K562 (cell line): ENCODE data around the gene RASAL3. TPM values are rescaled to one million over a fixed set of nuclear protein-coding genes. Genes with fewer than 3 reads are reported as not detected.
A peak's percentile ranks its signal among the peaks of the same experiment; 100 is the strongest.

Experiments used
- ARID3B ChIP-seq: fragments of 250-450 bp; sonication (Bioruptor Pico); IDR thresholded peaks from 2 replicates; pipeline ENCODE4 v1.4.0; 2020; ENCODE audit warnings: borderline replicate concordance
- BRD9 ChIP-seq: fragments of 450-650 bp; IDR thresholded peaks from 2 replicates; pipeline ENCODE4 v1.6.1; 2018; ENCODE audit warnings: low read depth; ENCODE audit not compliant: partially characterized antibody
- CREM ChIP-seq: IDR thresholded peaks from 2 replicates; pipeline ENCODE4 v1.6.1; 2014; ENCODE audit warnings: antibody characterized with exemption, low read depth
- DPF2 ChIP-seq: fragments of 450-650 bp; IDR thresholded peaks from 2 replicates; pipeline ENCODE4 v1.6.1; 2016
- ETV5 ChIP-seq: sonication (generic); formaldehyde crosslinking; IDR thresholded peaks from 2 replicates; pipeline ENCODE4 v1.4.0; 2020; ENCODE audit warnings: low read depth, mild to moderate bottlenecking, missing genetic modification reagents
- FUS ChIP-seq: fragments of 200-400 bp; formaldehyde crosslinking; optimal IDR thresholded peaks from 2 replicates; pipeline ENCODE3; 2017; ENCODE audit warnings: low read depth, low read length
- KDM2B ChIP-seq: fragments of 250-450 bp; sonication (Bioruptor Pico); IDR thresholded peaks from 2 replicates; pipeline ENCODE4 v1.8.0; 2021; ENCODE audit warnings: mild to moderate bottlenecking, moderate library complexity
- L3MBTL2 ChIP-seq: fragments of 450-650 bp; IDR thresholded peaks from 2 replicates; pipeline ENCODE4 v1.6.1; 2016; ENCODE audit warnings: mild to moderate bottlenecking, moderate library complexity
- MYNN ChIP-seq, 2 experiments: sonication (generic); formaldehyde crosslinking in 1 of 2; IDR thresholded peaks; 2 replicates each; pipeline versions ENCODE4 v1.5.0 to v1.6.1; 2016 to 2020; ENCODE audit warnings: antibody characterized with exemption in 1 of 2, missing genetic modification reagents in 1 of 2
- NBN ChIP-seq: fragments of 450-650 bp; IDR thresholded peaks from 2 replicates; pipeline ENCODE4 v1.6.1; 2016; ENCODE audit warnings: low read depth, mild to moderate bottlenecking
- NCOA6 ChIP-seq: fragments of 450-650 bp; IDR thresholded peaks from 2 replicates; pipeline ENCODE4 v1.6.1; 2017; ENCODE audit warnings: mild to moderate bottlenecking
- NFIC ChIP-seq: fragments of 450-650 bp; IDR thresholded peaks from 2 replicates; pipeline ENCODE4 v1.6.1; 2017; ENCODE audit warnings: mild to moderate bottlenecking, inconsistent platforms
- OTX1 ChIP-seq: fragments of 450-650 bp; formaldehyde crosslinking; IDR thresholded peaks from 2 replicates; pipeline ENCODE4 v1.4.0; 2022; ENCODE audit warnings: mild to moderate bottlenecking
- POLR2A ChIP-seq: fragments of 450-650 bp; conservative IDR thresholded peaks from 2 replicates; pipeline ENCODE4 v1.6.1; 2016
- POLR2B ChIP-seq: fragments of 450-650 bp; IDR thresholded peaks from 2 replicates; pipeline ENCODE4 v1.6.1; 2018; ENCODE audit warnings: low read depth; ENCODE audit not compliant: partially characterized antibody
- RAD21 ChIP-seq, 2 experiments: fragments of 250-450 bp in 1 of 2; fragments of 450-650 bp in 1 of 2; sonication (Bioruptor Pico) in 1 of 2; formaldehyde crosslinking in 1 of 2; IDR thresholded peaks in 1 of 2; conservative IDR thresholded peaks in 1 of 2; 2 replicates each; pipeline versions ENCODE4 v1.4.0 to v1.8.0; 2020 to 2022; ENCODE audit warnings: mild to moderate bottlenecking in 2 of 2, moderate library complexity in 1 of 2
- SIN3A ChIP-seq, 2 experiments: fragments of 150-350 bp in 1 of 2; IDR thresholded peaks; 2 replicates each; pipeline ENCODE4 v1.6.1; 2011 to 2016; ENCODE audit warnings: borderline replicate concordance in 2 of 2, low read depth in 2 of 2, low read length in 2 of 2, mild to moderate bottlenecking in 2 of 2, moderate library complexity in 2 of 2; ENCODE audit not compliant: control insufficient read depth in 1 of 2
- SMAD3 ChIP-seq: fragments of 450-650 bp; formaldehyde crosslinking; conservative IDR thresholded peaks from 2 replicates; pipeline ENCODE4 v1.4.0; 2020; ENCODE audit warnings: mild to moderate bottlenecking
- SMARCA4 ChIP-seq: fragments of 450-650 bp; IDR thresholded peaks from 2 replicates; pipeline ENCODE4 v1.6.1; 2016
- SMC3 ChIP-seq: conservative IDR thresholded peaks from 2 replicates; pipeline ENCODE4 v1.6.1; 2011; ENCODE audit warnings: low read depth, low read length, improper control_type of control experiment; ENCODE audit not compliant: insufficient read depth
- SREBF1 ChIP-seq: fragments of 150-350 bp; IDR thresholded peaks from 2 replicates; pipeline ENCODE4 v1.6.1; 2014; ENCODE audit warnings: antibody characterized with exemption, low read depth, low read length, borderline replicate concordance
- TBP ChIP-seq: optimal IDR thresholded peaks from 2 replicates; pipeline ENCODE3; 2011; ENCODE audit warnings: low read depth, low read length, improper control_type of control experiment
- ZBTB7A ChIP-seq: IDR thresholded peaks from 2 replicates; pipeline ENCODE4 v1.6.1; 2011; ENCODE audit warnings: low read depth, mild to moderate bottlenecking, low read length, moderate library complexity, borderline replicate concordance; ENCODE audit not compliant: control insufficient read depth
- ZNF212 ChIP-seq: fragments of 450-650 bp; formaldehyde crosslinking; IDR thresholded peaks from 2 replicates; pipeline ENCODE4 v1.4.0; 2020; ENCODE audit warnings: mild to moderate bottlenecking
- ZNF3 ChIP-seq: fragments of 250-450 bp; sonication (Bioruptor Pico); IDR thresholded peaks from 2 replicates; pipeline ENCODE4 v1.5.0; 2021; ENCODE audit warnings: mild to moderate bottlenecking, moderate library complexity
- ZNF507 ChIP-seq: conservative IDR thresholded peaks from 2 replicates; pipeline ENCODE4 v1.6.1; 2017; ENCODE audit warnings: missing genetic modification characterization, missing compliant biosample characterization
- ZNF699 ChIP-seq: fragments of 250-450 bp; sonication (Bioruptor Pico); IDR thresholded peaks from 2 replicates; pipeline ENCODE4 v1.8.0; 2021; ENCODE audit warnings: mild to moderate bottlenecking, moderate library complexity; ENCODE audit not compliant: insufficient replicate concordance
- polyA plus RNA-seq, 8 experiments: library from polyadenylated mRNA; depleted of rRNA in 4 of 8; stranded (reverse) in 5 of 8; unstranded in 3 of 8; fragments of >200 nt; fragmentation: Nextera tagmentation in 2 of 8; fragmentation: Illumina TruSeq in 1 of 8; extraction: Ambion mirVana in 2 of 8; extraction: Trizol in 1 of 8; gene quantifications; 2 replicates each; pipeline versions ENCODE4 v1.2.1 to v1.2.3, GENCODE V29; 2011 to 2014; ENCODE audit warnings: inconsistent platforms in 1 of 8, missing spikeins in 1 of 8
- total RNA-seq, 7 experiments: library from RNA; depleted of rRNA in 6 of 7; stranded (reverse); fragments of >200 nt in 6 of 7; fragmentation: Illumina TruSeq in 2 of 7; extraction: Trizol in 2 of 7; gene quantifications; 2 replicates each; pipeline versions ENCODE4 v1.2.1 to v1.2.3, GENCODE V29; 2011 to 2021; ENCODE audit warnings: low replicate concordance in 1 of 7

The RASAL3 gene
- total and polyA plus RNA-seq, 9 of the 15 experiments (the other 6 are each of a cell fraction or from before 2014, with no cell fraction given), result 0.07 to 0.44 TPM; not detected in 7

GRCh38 chr19:15418579-15419412 is 45.5 kb downstream of the RASAL3 start, which contains the start of gene AKAP8L (continued):
- no peak for TF ChIP-seq ARID3B
- 0 out of 2 replicates have a peak, but pooled peaks have one; percentile 30 for TF ChIP-seq DPF2
- TF ChIP-seq ZBTB7A, result peak; percentile 79
- TF ChIP-seq SMAD3 (CRISPR knock-in tag), result no peak
- TF ChIP-seq OTX1 (CRISPR knock-in tag), result peak; percentile 76
- TF ChIP-seq NCOA6, result peak; percentile 68; the same call in 1 of the 2 replicates
- peak; percentile 95 for TF ChIP-seq POLR2A
- TF ChIP-seq ZNF699, result no peak
- peak; percentile 70; the same call in 1 of the 2 replicates for TF ChIP-seq CREM
- TF ChIP-seq ZNF212 (CRISPR knock-in tag), result no peak
- peak; percentile 42 for TF ChIP-seq NFIC
- TF ChIP-seq POLR2B, result peak; percentile 91
- no peak for TF ChIP-seq ZNF3 (CRISPR knock-in tag)
- peak in 1 of 2 experiments; percentile 77; a peak in 1 of 4 replicates for TF ChIP-seq SIN3A (IDR thresholded peaks at IDR 0.05; ENCODE audit: borderline replicate concordance in 2 of 2, control insufficient read depth in 1 of 2, low read depth in 2 of 2, low read length in 2 of 2)
- peak; percentile 65 to 72 for TF ChIP-seq RAD21 (CRISPR knock-in tag; conservative IDR thresholded peaks at IDR 0.05 in 1 of 2, IDR thresholded peaks at IDR 0.05 in 1 of 2)
- TF ChIP-seq ETV5 (CRISPR knock-in tag), result peak; percentile 17; the same call in 1 of the 2 replicates
- peak; percentile 13; the same call in 1 of the 2 replicates for TF ChIP-seq SMARCA4
- TF ChIP-seq MYNN (IDR thresholded peaks at IDR 0.05), result peak; percentile 86
- no peak for TF ChIP-seq MYNN (CRISPR knock-in tag; IDR thresholded peaks at IDR 0.05)
- peak; percentile 87 for TF ChIP-seq SREBF1
- TF ChIP-seq FUS, result peak; percentile 70
- peak; percentile 59; the same call in 1 of the 2 replicates for TF ChIP-seq L3MBTL2
- TF ChIP-seq NBN, result peak; percentile 36; the same call in 1 of the 2 replicates
- TF ChIP-seq SMC3, result peak; percentile 75
- peak; percentile 33 for TF ChIP-seq BRD9
- no peak for TF ChIP-seq KDM2B (CRISPR knock-in tag)
- TF ChIP-seq TBP, result peak; percentile 80
- no peak for TF ChIP-seq ZNF507
